GM12801 (cell line): Measurements from ENCODE around the gene HMCN2.

Experiments used
- TF ChIP-seq, protein P1 (sequence below): IDR thresholded peaks from one replicate; pipeline ENCODE4 v1.5.1; 2011; ENCODE audit warnings: control low read depth; ENCODE audit not compliant: insufficient read length; ENCODE audit errors: extremely low read depth

Gene HMCN2

GRCh38 chr9:130354806-130355205, 89.2 kb downstream of the HMCN2 start:
- TF ChIP-seq, protein P1, sequence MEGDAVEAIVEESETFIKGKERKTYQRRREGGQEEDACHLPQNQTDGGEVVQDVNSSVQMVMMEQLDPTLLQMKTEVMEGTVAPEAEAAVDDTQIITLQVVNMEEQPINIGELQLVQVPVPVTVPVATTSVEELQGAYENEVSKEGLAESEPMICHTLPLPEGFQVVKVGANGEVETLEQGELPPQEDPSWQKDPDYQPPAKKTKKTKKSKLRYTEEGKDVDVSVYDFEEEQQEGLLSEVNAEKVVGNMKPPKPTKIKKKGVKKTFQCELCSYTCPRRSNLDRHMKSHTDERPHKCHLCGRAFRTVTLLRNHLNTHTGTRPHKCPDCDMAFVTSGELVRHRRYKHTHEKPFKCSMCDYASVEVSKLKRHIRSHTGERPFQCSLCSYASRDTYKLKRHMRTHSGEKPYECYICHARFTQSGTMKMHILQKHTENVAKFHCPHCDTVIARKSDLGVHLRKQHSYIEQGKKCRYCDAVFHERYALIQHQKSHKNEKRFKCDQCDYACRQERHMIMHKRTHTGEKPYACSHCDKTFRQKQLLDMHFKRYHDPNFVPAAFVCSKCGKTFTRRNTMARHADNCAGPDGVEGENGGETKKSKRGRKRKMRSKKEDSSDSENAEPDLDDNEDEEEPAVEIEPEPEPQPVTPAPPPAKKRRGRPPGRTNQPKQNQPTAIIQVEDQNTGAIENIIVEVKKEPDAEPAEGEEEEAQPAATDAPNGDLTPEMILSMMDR, result no peak

- TF ChIP-seq, protein P1, result no peak
Observed at GRCh38 chr9:130356033-130356432, 90.5 kb downstream of the HMCN2 start.

- TF ChIP-seq, protein P1, result no peak
Observed at GRCh38 chr9:130356877-130357584, 91.5 kb downstream of the HMCN2 start.

- TF ChIP-seq, protein P1, result no peak
Observed at GRCh38 chr9:130358928-130359327, 93.4 kb downstream of the HMCN2 start.

DNA sequence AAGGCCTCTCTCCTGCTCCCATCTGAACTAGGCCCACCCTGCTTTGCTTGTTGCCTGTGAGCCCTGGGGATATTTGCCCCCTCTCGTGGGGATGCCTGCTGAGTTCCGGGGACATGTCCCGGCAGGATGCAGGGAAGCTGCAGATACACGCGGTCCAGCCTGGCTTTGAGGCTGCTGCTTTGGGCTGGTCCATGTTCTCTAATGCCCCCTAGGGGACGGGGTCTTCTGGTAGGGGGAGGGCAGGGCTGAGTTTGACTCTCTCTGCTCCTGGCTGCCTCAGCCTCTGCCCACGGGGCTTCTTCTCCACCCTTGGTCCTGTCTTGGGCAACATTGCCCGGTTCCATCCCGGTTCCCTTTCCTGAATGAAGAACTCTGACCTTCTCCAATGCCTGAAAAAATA, 94.3 kb downstream of the HMCN2 start:
- TF ChIP-seq, protein P1, result no peak

- TF ChIP-seq, protein P1, result no peak
Observed at GRCh38 chr9:130360672-130361071, 95.1 kb downstream of the HMCN2 start.

- TF ChIP-seq, protein P1, result no peak
Observed at GRCh38 chr9:130361873-130362362, 96.4 kb downstream of the HMCN2 start.

DNA sequence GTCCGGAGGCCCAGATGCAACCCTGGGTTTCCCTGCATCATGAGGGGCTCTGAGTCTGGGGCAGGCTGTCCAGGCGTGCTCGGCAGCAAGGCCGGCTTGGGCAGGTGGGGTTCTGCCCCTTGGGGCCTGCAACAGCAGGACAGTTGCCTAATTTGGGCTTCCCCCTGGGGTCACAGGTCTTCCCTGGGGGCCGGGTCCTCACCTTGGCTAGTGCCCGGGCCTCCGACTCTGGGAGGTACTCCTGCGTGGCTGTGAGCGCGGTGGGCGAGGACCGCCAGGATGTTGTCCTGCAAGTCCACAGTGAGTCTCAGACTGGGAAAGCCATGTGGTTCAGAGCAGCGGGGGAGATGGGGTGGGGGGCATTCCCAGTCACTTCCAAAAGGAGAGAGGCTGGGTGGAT, 97.1 kb downstream of the HMCN2 start:
- TF ChIP-seq, protein P1, result no peak
